ENCODE measurements around the gene LILRA6.
"Not testable (repeated sequence)": the region's sequence is repeated elsewhere in the genome, so short reads cannot be mapped to it uniquely, and the experiment has no call there.

- not testable (repeated sequence) for TF ChIP-seq ZBTB34 (CRISPR knock-in tag; IDR thresholded peaks at IDR 0.05); NR3C1 (CRISPR knock-in tag; IDR thresholded peaks at IDR 0.05); HMGXB3 (CRISPR knock-in tag; IDR thresholded peaks at IDR 0.05; ENCODE audit: borderline replicate concordance); POLR2A (IDR thresholded peaks at IDR 0.05; ENCODE audit: insufficient read depth in 1 of 2, low read depth in 2 of 2, low read length in 2 of 2)
Measured at GRCh38 chr19:54285427-54286056, 43.0 kb upstream of the LILRA6 start.

All from HepG2 (cell line).